GM19238 (cell line): Measurements from ENCODE around the gene NXPH2.

ENCODE experiments used
- DNase-seq: peaks from one replicate; pipeline ENCODE4 v3.0.0; 2011; ENCODE audit warnings: low spot score; ENCODE audit not compliant: insufficient read length

The NXPH2 gene

GRCh38 chr2:138779781-138780445, at the start of gene NXPH2:
Gene NXPH2 (minus strand): TSS chr2:138780390. CDS start chr2:138780241, 149 bp downstream.
- no peak for DNase-seq

GRCh38 chr2:138829326-138829919, 49.2 kb upstream of the NXPH2 start:
- no peak for DNase-seq

GRCh38 chr2:138827426-138828054, 47.4 kb upstream of the NXPH2 start:
- no peak for DNase-seq

- DNase-seq = no peak
Measured at GRCh38 chr2:138823666-138824065, 43.5 kb upstream of the NXPH2 start.

- DNase-seq = no peak
Measured at GRCh38 chr2:138819964-138820363, 39.8 kb upstream of the NXPH2 start.

GRCh38 chr2:138818556-138818955, 38.4 kb upstream of the NXPH2 start:
- no peak for DNase-seq

GRCh38 chr2:138814123-138814898, 34.1 kb upstream of the NXPH2 start:
- DNase-seq = no peak

GRCh38 chr2:138811431-138811830, 31.2 kb upstream of the NXPH2 start:
- DNase-seq = no peak

- no peak for DNase-seq
Measured at GRCh38 chr2:138794724-138795123, 14.5 kb upstream of the NXPH2 start.

GRCh38 chr2:138787053-138787666, 7.0 kb upstream of the NXPH2 start:
- no peak for DNase-seq

- no peak for DNase-seq
Measured at GRCh38 chr2:138782383-138782782, 2.2 kb upstream of the NXPH2 start.

GRCh38 chr2:138780908-138781307, 718 bp upstream of the NXPH2 start:
- DNase-seq = no peak

GRCh38 chr2:138780446-138780880, 273 bp upstream of the NXPH2 start:
- no peak for DNase-seq

GRCh38 chr2:138779406-138779780, 797 bp downstream of the NXPH2 start:
- no peak for DNase-seq

- DNase-seq = no peak
Measured at GRCh38 chr2:138777996-138778395, 2.2 kb downstream of the NXPH2 start.

- DNase-seq = no peak
Measured at GRCh38 chr2:138775736-138776135, 4.5 kb downstream of the NXPH2 start.

- no peak for DNase-seq
Measured at GRCh38 chr2:138771534-138771933, 8.7 kb downstream of the NXPH2 start.

GRCh38 chr2:138767101-138767500, 13.1 kb downstream of the NXPH2 start:
- DNase-seq = no peak

GRCh38 chr2:138766464-138766863, 13.7 kb downstream of the NXPH2 start:
- no peak for DNase-seq

GRCh38 chr2:138763971-138764370, 16.2 kb downstream of the NXPH2 start:
- no peak for DNase-seq

GRCh38 chr2:138762533-138762932, 17.7 kb downstream of the NXPH2 start:
- no peak for DNase-seq

GRCh38 chr2:138760676-138761075, 19.5 kb downstream of the NXPH2 start:
- no peak for DNase-seq
